NCI-H187 treated with DMSO at 0.1 percent for 48 hours (cell line): ENCODE results near the gene THRA.
A peak's percentile ranks its signal among the peaks of the same experiment; 100 is the strongest.
"Not testable (repeated sequence)": the region's sequence is repeated elsewhere in the genome, so short reads cannot be mapped to it uniquely, and the experiment has no call there.

Experiments used
- DNase-seq: peaks from one replicate; lab custom pipeline; 2025; lab: John Stamatoyannopoulos, UW

The THRA gene

DNA sequence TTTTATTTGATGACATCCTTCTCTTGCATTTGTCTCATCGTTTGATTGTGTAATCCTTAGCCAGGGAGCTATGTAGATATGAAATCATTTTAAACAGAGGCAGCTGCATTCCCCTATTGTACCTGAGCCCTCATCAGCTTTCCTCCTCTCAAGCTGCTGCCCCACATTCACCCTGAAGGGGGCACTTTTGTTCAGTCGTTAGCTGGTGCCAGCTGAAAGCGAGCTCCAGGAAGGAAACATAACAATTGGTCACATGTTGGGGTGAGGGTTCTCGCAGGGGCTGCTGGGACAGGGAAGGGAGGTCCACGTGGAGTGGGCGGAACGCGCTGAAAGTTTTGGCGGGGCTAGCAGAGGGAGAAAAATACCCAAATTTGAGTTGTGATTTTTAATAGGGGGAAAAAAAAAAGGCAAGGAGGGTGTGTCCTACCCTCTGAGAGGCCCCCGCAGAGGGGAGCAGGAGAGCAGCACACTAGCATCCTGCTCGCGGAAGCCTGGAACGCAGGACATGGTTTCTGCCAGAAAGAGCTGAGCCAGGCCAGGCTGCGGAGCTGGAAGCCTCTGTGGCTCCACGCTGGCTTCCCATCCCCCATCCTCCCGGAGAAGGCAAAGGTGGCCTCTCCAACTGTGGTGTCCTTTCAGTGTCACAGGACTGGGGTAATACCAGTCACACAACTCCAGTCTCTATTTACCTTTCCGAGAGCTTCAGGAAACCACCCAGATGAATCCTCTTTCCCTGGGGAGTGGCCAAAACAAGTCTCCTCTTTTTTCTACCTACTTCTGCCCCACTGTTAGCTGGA, 50.5 kb downstream of the THRA start:
- peak; percentile 78 for DNase-seq

DNA sequence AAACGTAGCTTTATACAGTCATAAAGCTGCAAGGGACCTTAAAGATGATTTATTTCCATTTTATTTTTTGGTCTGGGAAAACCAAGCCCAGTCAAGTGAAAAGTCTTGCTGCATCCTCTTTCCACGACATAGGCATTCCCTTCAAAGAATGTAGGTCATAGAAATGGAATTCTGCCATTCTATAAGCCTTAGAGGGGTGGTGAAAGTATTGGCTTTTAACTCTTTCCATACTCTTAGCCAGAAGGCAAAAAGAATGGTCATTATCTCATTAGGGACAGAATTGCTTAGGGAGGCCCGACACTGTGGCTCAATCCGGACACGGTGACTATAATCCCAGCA, 51.1 kb downstream of the THRA start:
- no peak for DNase-seq

DNA sequence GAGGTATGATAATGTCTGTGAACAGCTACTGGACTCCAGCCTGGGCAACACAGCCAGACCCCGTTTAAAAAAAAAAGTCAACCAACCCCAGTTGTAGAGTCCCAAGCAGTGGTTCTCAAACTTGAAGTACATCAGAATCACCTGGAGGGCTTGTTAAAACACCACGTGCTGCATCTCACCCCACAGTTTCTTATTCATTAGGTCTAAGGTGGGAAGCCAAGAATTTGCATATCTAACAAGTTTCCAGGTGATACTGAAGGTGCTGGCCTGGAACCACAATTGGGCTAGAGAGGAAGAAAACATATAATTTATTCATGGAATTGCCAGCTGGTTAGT, 52.3 kb downstream of the THRA start:
- DNase-seq = no peak

DNA sequence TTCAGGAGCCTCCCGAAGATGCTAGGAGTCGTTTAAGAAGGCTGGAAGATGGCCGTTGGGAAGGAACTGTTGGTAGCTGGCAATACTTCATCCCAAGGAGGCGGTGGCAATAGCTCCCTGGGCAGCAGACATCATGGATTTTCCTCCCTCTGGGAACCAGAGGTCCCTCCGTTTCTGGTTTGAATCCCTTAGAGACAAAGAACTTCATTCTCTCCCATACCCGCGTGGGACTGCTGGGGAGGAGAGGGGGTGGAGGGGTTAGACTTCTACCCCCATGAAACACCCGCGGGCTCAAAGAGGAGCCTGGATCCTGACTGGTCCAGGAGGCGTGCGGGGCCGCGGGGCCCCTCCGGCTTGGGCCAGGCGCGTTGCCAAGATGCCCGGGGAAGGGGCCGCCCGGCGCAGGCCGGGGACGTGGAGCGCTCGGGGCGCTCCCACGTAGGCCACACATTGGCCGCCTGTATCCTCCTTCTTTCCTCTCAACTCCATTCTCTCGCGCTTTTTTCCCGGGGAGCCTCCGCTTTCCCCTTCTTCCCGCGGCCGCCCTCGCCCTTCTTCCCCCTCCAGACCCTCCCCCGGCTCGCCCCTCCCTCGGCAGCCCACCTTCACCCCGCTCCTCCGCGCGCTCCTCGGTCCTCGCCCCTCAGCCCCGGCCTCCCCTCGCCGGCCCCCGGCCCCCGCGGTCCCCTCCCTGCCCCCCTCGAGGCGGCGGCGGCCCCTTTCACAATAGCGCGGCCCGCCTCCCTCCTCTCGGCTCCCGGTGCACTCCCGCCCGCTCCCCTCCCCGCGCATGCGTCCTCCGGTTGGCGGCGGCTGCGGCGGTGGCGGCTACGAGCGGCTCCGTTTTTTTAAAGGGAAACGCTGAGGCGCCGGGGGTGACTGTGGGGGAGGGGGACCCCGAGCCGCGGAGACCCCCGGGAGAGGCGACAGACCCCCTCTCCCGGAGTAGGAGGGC, 58.7 kb downstream of the THRA start, which contains the start of gene MSL1:
Gene MSL1, plus strand, starts transcription at position 791 of the 955 bp plus-strand sequence. CDS start 642 bp downstream, outside the sequence.
- DNase-seq = peak; percentile 42

DNA sequence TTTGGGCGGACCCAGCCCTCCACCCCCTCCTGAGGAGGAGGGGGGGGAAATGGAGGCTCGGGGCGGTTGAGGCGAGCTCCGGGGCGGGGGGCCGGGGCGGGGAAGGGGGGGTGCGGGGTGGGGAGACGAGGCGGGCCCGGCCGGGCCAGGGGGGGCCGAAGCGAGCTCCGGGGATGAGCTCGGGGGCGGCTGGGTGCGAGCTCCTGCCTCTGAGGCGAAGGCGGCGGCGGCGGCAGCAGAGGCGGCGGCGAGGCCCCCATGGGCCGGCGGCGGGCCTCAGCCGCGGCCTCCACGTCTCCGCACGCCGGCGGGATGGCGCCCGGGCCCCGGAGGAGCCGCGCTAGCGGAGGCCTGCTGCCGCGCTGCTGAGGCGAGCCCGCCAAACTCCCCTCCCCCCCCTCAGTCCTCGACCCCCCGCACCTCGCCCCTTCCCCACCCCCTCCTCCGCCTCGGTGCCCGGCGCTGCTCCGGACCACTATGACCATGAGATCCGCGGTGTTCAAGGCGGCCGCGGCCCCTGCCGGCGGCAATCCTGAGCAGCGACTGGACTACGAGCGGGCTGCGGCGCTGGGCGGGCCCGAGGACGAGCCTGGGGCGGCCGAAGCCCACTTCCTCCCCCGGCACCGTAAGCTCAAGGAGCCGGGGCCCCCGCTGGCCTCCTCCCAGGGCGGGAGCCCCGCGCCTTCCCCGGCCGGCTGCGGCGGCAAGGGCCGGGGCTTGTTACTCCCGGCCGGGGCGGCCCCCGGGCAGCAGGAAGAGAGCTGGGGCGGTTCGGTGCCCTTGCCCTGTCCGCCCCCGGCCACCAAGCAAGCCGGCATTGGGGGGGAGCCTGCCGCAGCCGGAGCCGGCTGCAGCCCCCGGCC, 59.6 kb downstream of the THRA start:
- DNase-seq = no peak

DNA sequence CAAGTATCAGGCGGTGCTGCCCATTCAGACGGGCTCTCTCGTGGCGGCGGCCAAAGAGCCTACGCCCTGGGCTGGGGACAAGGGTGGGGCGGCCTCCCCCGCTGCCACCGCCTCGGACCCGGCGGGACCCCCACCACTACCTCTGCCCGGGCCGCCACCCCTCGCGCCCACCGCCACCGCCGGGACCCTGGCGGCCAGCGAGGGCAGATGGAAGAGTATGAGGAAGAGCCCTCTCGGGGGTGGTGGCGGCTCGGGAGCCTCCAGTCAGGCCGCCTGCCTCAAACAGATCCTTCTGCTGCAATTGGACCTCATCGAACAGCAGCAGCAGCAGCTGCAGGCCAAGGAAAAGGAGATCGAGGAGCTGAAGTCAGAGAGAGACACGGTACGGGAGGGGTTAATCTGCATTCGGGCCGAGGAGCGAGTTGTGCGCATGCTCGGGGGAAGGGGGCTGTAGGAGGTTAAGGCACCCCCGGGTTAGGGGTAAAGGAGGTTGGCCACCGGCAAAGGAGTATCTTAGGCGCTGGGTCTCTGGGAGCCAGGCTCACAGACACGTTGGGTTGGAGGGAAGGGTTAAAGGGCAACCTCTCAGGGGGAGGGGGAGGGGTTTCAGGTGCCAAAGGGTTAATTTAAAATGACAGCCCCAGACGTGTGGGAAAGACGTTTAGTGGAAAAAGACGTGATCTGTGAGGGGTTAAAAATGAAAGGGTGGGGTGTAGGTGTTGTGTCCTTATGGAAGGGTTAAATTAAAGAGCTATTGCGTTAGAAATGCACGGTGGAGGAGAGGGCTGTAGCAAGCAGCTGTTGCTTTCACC, 60.4 kb downstream of the THRA start:
- peak; percentile 38 for DNase-seq

DNA sequence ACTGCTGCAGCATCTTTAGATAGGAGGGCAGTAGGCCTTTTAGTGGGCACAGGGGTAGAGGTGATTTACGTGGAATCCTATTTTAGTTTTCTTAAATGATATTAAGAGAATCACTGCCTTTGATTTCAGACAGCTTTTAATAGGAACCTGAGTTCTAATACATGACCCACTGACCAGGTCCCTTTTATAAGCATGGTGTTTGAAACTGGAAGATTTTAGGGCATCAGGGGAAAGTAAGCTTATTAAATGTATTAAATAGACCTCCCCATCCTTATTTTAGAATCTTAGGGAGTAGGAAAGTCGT, 61.0 kb downstream of the THRA start:
- DNase-seq = no peak

DNA sequence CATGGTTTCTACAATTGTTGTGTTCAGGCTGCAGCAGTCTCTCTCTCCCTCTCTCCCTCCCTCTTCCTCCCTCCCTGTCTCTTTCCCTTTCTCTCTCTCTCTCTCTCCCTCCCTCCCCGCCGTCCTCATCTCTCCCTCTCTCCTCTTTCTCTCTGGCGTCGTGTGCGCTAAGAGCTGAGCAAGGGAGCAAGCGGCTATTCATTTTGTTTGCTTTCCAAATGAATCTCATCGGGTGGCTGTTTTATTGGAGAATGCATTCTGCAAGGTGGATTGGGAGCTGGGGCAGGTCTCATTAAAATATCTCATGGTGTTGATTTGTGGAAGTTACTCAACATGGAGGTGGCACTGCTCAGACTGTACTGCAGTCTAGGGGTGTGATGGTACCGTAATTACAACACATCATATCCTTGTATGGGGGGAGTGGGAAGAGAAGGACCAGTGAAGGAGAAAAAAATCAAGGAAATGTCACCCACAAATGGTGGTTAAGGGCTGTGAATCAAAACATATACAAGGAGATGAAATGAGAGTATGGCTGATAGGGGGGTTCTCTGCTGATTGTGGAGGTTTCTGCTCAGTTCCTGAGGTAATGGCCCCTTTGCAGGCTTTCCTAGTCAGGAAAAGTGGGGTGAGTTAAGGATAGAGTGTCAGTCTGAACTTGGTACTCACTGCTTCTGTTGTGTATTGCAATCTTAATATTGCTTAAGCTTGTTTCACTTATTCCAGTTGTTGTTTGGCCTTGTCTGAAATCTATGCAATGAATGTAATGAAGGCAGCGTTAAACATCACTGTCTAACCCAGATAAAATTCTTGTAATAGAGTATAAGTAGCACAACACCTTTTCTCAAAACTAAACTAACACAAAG, 61.7 kb downstream of the THRA start:
- no peak for DNase-seq

DNA sequence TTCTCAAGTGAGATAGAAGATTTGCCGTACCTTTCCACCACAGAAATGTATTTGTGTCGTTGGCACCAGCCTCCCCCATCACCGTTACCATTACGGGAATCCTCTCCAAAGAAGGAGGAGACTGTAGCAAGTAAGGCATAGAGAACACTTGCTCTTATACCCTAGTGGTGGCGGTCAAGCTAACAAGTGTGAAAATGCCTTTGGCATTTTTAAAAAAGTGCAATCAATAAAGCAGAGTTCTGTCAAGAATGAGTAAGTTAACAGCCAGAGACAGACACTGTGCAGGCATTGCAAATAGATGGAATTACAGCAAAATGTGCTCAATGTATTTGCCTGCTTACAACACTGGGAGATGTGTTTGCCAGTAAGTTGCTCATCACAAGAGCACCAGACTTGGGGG, 66.7 kb downstream of the THRA start:
- no peak for DNase-seq

DNA sequence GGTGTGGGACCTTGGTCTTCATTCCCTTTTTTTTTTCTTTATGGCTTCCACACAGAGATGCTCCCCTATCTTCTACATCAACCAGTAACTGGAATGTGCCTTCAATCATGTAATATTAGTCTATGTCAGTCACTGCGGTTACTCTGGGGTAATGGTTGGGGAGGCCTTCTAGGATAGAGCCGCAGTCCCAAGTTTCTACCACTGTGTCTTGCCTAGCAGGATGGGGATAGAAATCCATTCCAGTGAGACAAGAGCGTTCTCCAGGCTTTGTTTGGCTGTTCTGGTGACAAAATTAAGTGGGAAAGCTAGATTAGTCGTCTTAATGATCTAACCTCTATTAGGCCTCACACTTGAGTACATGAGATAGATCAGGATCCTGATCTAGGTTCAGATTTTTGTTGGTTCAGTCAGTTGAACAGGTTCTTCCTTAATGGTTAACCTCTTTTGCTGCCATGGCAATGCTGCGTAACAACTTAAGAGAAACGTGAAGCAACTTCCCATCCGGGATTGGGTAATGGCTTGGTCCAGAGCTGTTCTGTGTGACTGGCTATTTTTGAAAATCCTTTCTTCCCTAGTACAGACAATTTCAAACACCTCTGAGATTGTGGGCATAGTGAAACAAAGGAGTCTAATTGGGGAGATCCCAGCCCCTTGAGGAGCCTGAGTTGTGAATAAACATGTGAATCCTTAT, 67.7 kb downstream of the THRA start:
- DNase-seq = no peak

DNA sequence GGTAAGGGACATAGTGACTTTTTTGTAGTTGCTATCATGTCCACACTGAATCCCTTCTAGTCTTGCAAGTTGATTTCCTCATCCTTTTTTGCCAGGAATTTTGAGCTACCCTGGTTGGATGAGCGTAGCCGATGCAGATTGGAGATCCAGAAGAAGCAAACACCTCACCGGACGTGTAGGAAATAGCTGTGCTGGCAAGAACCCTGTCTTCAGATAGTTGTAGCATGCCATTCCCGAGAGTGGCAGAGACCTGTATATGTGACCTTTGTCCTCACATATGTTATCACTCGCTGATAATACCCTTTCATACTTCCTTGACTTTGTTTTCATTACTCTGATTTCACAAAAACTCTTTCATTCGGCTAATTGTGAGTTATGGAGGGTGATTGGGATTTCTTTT, 71.4 kb downstream of the THRA start:
- DNase-seq = no peak

DNA sequence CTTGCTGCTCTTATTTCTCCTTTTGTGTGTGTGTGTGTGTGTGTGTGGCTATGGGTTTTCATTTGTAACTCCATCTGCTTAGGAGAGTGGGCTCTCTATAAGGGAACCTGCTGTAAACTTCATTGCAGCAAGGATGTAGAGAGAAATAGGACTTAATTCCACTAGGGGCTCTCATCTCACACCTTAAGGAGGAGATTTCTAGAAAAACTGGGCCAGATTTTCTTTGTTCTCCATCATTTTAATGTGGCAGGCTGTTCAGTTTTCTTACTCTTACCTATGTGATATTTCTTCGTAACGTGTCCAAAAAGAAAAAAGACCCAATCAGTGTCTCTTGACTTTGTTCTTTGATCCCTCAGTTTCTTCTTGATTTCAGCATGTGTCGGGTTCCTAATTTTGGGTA, 73.1 kb downstream of the THRA start:
- DNase-seq = no peak

DNA sequence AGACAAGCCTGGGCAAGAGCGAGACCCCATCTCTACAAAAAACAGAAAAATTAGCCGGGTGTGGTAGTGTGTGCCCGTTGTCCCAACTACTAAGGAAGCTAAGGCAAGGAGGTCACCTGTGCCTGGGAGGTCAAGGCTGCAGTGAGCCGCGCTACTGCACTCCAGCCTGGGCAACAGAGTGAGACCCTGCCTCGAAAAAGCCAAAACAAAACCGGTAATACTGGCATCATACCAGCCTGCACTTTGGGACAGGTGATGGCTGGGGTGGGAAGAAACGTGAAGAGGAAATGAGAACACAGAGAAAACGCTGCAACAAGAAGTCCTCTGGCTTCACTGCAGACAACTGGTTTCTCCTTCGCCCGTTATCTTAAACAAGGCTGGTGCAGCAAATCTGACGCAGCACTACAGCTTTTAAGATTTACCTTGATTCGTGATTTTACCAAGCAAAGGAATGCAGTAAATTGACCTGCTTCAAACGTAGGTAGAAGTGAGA, 76.8 kb downstream of the THRA start:
- no peak for DNase-seq

DNA sequence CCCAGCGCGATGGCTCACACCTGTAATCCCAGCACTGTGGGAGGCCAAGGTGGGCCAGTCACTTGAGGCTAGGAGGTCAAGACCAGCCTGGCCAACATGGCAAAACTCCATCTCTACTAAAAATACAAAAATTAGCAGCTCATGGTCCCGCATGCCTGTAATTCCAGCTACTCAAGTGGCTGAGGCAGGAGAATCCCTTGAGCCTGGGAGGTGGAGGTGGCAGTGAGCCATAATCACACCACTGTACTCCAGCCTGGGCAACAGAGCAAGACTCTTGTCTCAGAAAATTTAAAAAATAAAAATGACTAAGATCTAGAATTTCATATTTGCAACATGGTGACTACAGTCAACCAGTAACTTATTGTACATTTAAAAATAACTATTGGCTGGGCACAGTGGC, 80.4 kb downstream of the THRA start:
- DNase-seq = not testable (repeated sequence)
